ENCODE measurements around the gene KCNK3. TPM values are rescaled to one million over a fixed set of nuclear protein-coding genes. Genes with fewer than 3 reads are reported as not detected.

The KCNK3 gene
- total and polyA plus RNA-seq, 2 donors (not counting 1 experiment from before 2014, with no cell fraction given): not detected

DNA sequence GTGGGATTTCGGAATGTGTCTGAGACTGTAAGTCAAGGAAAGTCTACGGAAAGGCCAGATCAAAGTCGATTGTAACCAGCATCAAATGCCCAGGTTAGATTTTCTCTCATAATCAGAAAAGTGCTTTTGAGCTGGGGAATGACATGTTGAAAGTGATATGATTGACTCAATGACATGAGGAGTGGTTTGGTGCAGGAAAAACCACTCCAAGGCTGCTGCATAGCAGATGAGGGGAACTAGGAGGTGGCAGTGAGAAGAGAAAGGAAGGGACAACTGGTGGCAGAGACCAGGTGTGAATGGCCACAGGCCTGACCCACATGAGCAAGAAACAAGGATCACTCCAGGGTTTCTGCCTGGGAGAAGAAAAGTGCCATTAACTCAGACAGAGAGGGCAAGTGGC, 72.4 kb downstream of the KCNK3 start:
- peak overlapping the region; percentile 98 for H3K9ac ChIP-seq (ENCODE audit: low read length)
- Mint-ChIP-seq H3K9me3 (ENCODE audit: insufficient read depth) (no peaks in the 10 kb centered on the region), H3K4me3 (peak overlapping the region; percentile 82), H3K27me3 (no peaks in the 10 kb centered on the region), H3K4me1 (peaks cover 22% of the 10 kb centered on the region), H3K27ac (peak overlapping the region; percentile 82)
- peak overlapping the region; percentile 62 to 84 for H3K27ac ChIP-seq (ENCODE audit: low read length in 2 of 2)
- H3K4me3 ChIP-seq (ENCODE audit: control extremely low read depth in 1 of 5, extremely low read depth in 1 of 5, insufficient read depth in 1 of 5, low read depth in 2 of 5, low read length in 4 of 5): peak overlapping the region; percentile 78 to 98 (median 89)
- POLR2A ChIA-PET: no interaction called here
- H3K79me2 ChIP-seq (ENCODE audit: control insufficient read depth, insufficient read depth, low read length): peaks cover 37% of the 10 kb centered on the region
- peak overlapping the region; percentile 92 for H3K4me2 ChIP-seq (replicated peaks; ENCODE audit: low read depth, low read length, poor library complexity, severe bottlenecking)
- peaks cover 14 to 25% of the 10 kb centered on the region in 2 donors for H3K4me1 ChIP-seq (ENCODE audit: control insufficient read depth in 2 of 2, insufficient read depth in 2 of 2, low read length in 2 of 2)
- no peaks in the 10 kb centered on the region for H3K27me3 ChIP-seq (replicated peaks in 1 of 4; ENCODE audit: control extremely low read depth in 1 of 4, control insufficient read depth in 3 of 4, insufficient read depth in 4 of 4, low read length in 3 of 4)
- TF ChIP-seq EZH2 (IDR thresholded peaks at IDR 0.05; ENCODE audit: borderline replicate concordance, insufficient read depth, low read depth, low read length, poor library complexity, severe bottlenecking): no peak
- TF ChIP-seq CTCF (IDR thresholded peaks at IDR 0.05): no peak
- intact Hi-C loops (cut with micrococcal nuclease): loop anchor here (1.0 kb wide), 1 partner anchor 20 kb away; no protein-coding TSS in a partner anchor
- peaks cover 9% of the 10 kb centered on the region for H4K20me1 ChIP-seq (ENCODE audit: control insufficient read depth, insufficient read depth, low read length, poor library complexity, severe bottlenecking)
- CTCF ChIA-PET: no interaction called here
- H3K36me3 ChIP-seq (replicated peaks in 1 of 2; ENCODE audit: control extremely low read depth in 1 of 2, control insufficient read depth in 1 of 2, extremely low read depth in 1 of 2, insufficient read depth in 2 of 2, low read length in 1 of 2): no peaks in the 10 kb centered on the region
- 71% methylated on average over 2 of the region's 3 CpGs for WGBS (ENCODE audit: insufficient coverage)
- no peaks in the 10 kb centered on the region for H3K9me3 ChIP-seq (ENCODE audit: control extremely low read depth in 1 of 3, control insufficient read depth in 2 of 3, insufficient read depth in 1 of 3, low read length in 2 of 3)
- DNase-seq (no peak), ATAC-seq (ENCODE audit: low read depth) (no peak)
- peak overlapping the region; percentile 96 for H2AFZ ChIP-seq (ENCODE audit: insufficient read depth, low read depth, low read length, poor library complexity, severe bottlenecking)

GRCh38 chr2:26765475-26766200, 73.1 kb downstream of the KCNK3 start:
- peaks cover 26% of the 10 kb centered on the region for H3K4me1 Mint-ChIP-seq
- Histone ChIP-seq H3K79me2 (ENCODE audit: control insufficient read depth, insufficient read depth, low read length) (peaks cover 43% of the 10 kb centered on the region), H3K27me3 (replicated peaks in 1 of 4; ENCODE audit: control extremely low read depth in 1 of 4, control insufficient read depth in 3 of 4, insufficient read depth in 4 of 4, low read length in 3 of 4) (no peaks in the 10 kb centered on the region), H3K4me3 (ENCODE audit: control extremely low read depth in 1 of 5, extremely low read depth in 1 of 5, insufficient read depth in 1 of 5, low read depth in 2 of 5, low read length in 4 of 5) (no peak overlapping the region), H3K9ac (ENCODE audit: low read length) (no peak overlapping the region), H3K4me2 (replicated peaks; ENCODE audit: low read depth, low read length, poor library complexity, severe bottlenecking) (peak overlapping the region; percentile 92), H3K4me1 (ENCODE audit: control insufficient read depth in 2 of 2, insufficient read depth in 2 of 2, low read length in 2 of 2) (peaks cover 14 to 25% of the 10 kb centered on the region in 2 donors), H3K36me3 (replicated peaks in 1 of 2; ENCODE audit: control extremely low read depth in 1 of 2, control insufficient read depth in 1 of 2, extremely low read depth in 1 of 2, insufficient read depth in 2 of 2, low read length in 1 of 2) (no peaks in the 10 kb centered on the region), H3K27ac (ENCODE audit: low read length in 2 of 2) (peak overlapping the region in 1 of 2 donors; percentile 84), H4K20me1 (ENCODE audit: control insufficient read depth, insufficient read depth, low read length, poor library complexity, severe bottlenecking) (peaks cover 16% of the 10 kb centered on the region), H2AFZ (ENCODE audit: insufficient read depth, low read depth, low read length, poor library complexity, severe bottlenecking) (no peak overlapping the region), H3K9me3 (ENCODE audit: control extremely low read depth in 1 of 3, control insufficient read depth in 2 of 3, insufficient read depth in 1 of 3, low read length in 2 of 3) (no peaks in the 10 kb centered on the region)
- WGBS (ENCODE audit: insufficient coverage): 95% methylated on average over 8 of the region's 10 CpGs
- POLR2A ChIA-PET: interaction anchor here (0.5 kb wide), 1 partner anchor 17 kb away, joined by 7 read pairs; no protein-coding TSS in a partner anchor
- no peaks in the 10 kb centered on the region for H3K27me3 Mint-ChIP-seq
- CTCF ChIA-PET: no interaction called here
- intact Hi-C loops (cut with micrococcal nuclease): no loop called here
- ATAC-seq (ENCODE audit: low read depth) (no peak), DNase-seq (no peak)
- H3K4me3 Mint-ChIP-seq: peak overlapping the region; percentile 82
- H3K9me3 Mint-ChIP-seq (ENCODE audit: insufficient read depth): no peaks in the 10 kb centered on the region
- TF ChIP-seq EZH2 (IDR thresholded peaks at IDR 0.05; ENCODE audit: borderline replicate concordance, insufficient read depth, low read depth, low read length, poor library complexity, severe bottlenecking) (no peak), CTCF (IDR thresholded peaks at IDR 0.05) (no peak)
- H3K27ac Mint-ChIP-seq: peak overlapping the region; percentile 82

All from B cell (primary cell).